A172 (cell line): ENCODE data around the gene PLXNA1. TPM values are rescaled to one million over a fixed set of nuclear protein-coding genes. Genes with fewer than 3 reads are reported as not detected.

Source experiments
- DNase-seq: peaks from one replicate; pipeline ENCODE4 v3.0.0-alpha.2; 2015; ENCODE audit warnings: low spot score
- total RNA-seq: library from RNA; depleted of rRNA; stranded (reverse); fragments of >200 nt; shearing (Covaris generic); gene quantifications from 2 replicates; pipeline ENCODE4 v1.2.3, GENCODE V29; 2014

Gene PLXNA1
- total RNA-seq, 1 experiment from 2014 or later = 51.3 TPM

DNA sequence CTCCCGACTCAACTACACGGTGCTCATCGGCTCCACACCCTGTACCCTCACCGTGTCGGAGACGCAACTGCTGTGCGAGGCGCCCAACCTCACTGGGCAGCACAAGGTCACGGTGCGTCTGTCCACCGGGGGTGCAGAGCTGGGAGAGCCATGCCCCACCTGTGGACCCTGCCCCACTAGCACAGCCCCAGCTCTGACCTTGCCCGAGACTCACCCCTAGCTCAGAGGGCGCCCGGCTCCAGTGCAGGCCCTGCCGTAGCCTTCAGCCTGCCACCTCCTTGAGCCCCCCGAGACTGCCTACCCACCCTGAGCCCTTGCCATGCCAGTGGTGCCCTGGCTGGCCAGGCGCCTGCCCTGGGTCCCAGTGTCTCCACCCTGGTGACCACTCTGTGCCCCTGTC, 34.9 kb downstream of the PLXNA1 start:
- DNase-seq = no peak

- no peak for DNase-seq
Observed at GRCh38 chr3:127018306-127018828, 35.5 kb downstream of the PLXNA1 start.

GRCh38 chr3:127019449-127019848, 36.5 kb downstream of the PLXNA1 start:
- peak; percentile 90 for DNase-seq

DNA sequence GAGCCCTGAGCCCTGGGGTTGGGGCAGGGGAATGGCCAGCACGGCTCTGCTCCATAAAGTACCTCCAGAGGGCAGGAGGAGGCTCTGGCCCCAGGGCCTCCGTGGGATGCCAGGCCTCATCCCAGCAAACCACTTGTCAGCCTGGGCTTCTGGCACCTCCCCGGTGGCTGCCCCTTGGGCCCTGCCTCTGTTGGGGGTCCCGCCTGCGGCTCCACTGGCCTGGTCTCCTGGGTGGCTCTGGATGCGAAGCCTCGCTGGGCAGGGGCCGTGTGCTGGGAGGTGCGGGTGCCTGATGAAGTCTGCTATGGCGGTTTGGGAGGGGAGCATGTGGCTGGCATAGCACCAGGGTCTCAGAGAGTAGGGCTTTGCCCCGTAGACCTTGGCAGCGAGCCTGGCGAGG, 37.6 kb downstream of the PLXNA1 start:
- no peak for DNase-seq

DNA sequence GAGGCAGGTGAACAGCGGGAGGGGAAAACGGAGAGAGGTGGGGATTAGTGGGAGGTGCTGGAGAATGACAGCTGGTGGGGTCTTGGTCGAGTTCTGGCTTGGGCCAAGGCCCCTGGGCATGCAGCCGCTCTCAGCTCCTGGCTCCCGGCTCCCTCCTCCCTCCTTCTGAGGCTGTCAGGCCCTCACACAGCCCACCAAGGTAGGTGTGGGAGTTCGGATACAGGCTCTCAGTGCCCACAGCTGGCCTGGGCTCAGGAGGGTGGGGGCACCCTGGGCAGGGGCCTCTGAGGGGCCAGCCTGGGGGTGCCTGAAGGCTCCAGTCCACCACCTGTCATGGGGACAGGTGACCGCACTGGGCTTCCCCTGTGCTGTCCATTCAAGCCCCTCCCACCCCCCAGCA, 39.9 kb downstream of the PLXNA1 start:
- DNase-seq = no peak

DNA sequence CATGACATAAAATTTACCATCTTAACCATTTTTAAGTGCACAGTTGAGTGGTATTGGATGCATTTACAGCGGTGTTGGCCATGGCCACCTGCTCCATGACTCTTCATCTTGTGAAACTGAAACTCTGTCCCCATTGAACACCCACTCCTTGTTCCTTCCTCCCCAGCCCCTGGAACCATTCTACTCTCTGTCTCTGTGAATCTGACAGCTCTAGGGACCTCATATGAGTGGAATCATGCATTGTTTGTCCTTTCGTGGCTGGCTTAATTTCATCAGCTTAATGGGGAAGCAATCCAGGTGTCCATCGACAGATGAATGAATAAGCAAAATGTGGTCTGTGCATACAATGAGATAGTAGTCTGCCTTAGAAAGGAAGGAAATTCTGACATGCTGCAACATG, 42.5 kb downstream of the PLXNA1 start:
- DNase-seq = no peak

- no peak for DNase-seq
Observed at GRCh38 chr3:127026036-127026435, 43.1 kb downstream of the PLXNA1 start.

- no peak for DNase-seq
Observed at GRCh38 chr3:127026661-127027060, 43.7 kb downstream of the PLXNA1 start.

- no peak for DNase-seq
Observed at GRCh38 chr3:127027061-127027735, 44.3 kb downstream of the PLXNA1 start.

DNA sequence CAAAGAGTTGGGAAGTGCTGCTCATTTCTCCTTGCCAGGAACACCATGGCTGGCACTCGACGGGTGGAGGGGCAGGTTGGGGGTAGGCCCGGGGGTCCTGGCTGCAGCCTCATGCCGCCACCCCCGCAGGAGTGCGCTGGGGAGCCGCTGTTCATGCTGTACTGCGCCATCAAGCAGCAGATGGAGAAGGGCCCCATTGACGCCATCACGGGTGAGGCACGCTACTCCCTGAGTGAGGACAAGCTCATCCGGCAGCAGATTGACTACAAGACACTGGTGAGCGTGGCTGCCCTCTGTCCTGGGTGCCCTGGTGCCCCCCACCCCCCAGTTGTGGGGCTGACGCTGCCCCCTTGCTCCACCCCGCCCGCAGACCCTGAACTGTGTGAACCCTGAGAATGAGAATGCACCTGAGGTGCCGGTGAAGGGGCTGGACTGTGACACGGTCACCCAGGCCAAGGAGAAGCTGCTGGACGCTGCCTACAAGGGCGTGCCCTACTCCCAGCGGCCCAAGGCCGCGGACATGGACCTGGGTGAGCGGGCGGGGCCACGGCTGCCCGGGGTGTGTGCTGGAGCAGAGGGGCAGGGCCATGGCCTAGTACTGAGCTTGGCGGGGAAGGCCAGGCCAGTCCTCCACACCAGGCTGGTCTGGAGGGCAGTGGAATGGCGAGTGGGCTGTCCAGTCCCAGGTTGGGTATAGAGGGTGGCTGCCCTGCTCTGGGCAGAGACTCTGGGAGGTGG, 45.1 kb downstream of the PLXNA1 start:
- DNase-seq = no peak

DNA sequence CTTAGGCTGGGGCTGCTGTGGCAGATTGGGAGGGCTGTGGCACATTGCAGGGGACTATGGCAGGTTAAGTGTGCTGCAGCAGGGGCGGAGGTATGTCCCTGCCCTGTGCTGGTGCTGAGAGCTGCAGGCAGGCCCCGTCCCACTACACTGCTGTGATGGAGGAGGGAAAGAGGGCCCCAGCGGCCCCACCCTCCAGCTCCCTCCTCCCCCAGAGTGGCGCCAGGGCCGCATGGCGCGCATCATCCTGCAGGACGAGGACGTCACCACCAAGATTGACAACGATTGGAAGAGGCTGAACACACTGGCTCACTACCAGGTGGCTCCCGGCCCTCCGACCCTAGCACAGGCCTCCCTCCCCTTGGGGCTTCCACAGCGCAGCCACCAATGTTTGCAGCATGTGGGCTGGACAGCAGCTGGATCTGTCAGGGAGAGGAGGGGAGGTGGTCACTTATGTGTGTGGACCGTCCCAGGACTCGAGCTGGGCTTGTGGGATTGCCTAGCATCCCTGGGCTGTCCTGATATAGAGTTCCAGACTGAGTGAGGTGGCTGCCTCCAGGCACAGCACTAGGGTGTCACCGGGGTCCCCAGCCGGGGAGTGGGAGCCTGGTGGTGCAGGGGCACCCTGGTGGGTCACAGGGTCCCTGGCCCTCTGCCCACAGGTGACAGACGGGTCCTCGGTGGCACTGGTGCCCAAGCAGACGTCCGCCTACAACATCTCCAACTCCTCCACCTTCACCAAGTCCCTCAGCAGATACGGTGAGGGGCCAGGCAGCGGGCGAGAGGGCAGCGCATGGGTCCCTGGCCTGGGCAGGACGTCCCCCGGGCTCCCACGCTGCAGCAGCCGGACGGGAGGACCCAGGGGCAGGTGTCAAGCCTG, 46.1 kb downstream of the PLXNA1 start:
- DNase-seq = no peak

GRCh38 chr3:127029658-127030507, 47.0 kb downstream of the PLXNA1 start:
- DNase-seq = no peak

DNA sequence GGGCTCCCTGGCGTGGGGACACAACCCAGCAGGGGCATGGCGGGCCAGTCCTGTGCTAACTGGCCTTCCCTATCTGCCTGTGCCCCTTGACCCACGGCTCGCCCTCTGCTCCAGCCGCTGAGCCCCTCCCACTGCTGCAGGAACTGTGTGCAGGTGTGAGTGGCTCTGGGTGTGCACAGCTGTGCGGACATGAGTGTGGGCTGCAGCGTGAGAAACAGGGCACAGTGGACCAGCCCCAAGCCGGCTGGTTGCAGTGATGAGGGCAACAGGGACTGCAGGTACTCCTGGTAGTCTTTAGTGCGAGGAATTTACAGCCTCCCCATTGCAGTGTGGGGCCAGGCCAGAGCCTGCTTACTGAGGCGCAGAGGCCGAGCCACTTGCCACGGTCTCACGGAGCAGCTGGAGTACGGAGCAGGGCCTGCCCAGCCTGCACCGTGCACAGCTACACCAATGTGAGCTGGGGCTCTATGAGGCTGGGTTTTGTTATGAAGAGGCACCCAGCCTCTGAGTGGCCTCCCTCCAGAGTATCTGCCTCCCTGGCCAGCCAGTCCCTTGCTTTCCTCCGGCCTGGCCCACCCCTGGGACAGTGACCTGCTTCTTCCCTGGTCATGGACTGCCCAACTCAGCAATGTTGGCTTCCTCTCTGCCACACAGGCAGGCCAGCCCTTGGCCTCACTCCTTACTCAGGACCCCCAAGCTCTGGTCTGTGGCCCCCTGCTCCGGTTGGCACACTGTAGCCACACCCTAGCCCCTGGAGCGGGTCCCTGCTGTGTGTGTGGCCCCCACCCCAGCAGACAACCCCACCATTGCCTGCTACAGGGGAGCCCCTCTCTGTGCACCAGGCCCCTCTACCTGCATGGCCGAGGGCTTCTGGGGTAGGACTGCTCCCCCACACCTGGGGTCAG, 47.8 kb downstream of the PLXNA1 start:
- no peak for DNase-seq

DNA sequence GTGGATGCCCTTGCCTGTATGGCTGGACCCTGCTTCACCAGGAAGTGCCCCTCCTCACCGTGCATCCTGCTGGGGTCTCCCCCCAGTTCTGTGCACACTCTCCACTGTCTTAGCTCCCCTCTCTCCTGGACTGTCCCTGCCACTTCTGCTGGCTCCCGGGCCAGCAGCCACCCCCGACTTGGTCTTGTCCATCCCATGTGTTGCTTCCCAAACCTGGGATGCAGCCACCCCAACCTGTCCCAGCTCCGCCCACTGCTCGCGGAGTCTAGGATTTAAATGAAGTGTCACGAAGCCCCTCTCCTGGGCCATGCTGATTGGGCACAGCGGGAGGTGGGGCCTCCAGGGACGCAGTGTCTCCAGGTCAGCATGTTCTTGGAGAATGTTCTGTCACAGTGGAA, 48.5 kb downstream of the PLXNA1 start:
- no peak for DNase-seq

- no peak for DNase-seq
Observed at GRCh38 chr3:127031845-127032244, 48.9 kb downstream of the PLXNA1 start.

GRCh38 chr3:127032296-127032990, 49.5 kb downstream of the PLXNA1 start:
- no peak for DNase-seq
